DND-41 (cell line): ENCODE measurements around the gene TTF1.

Experiments used
- ATAC-seq: fragments of 200-7000 bp; cut with Tn5 transposase; 3 replicates; pipeline ENCODE4 v1.9.1; 2021; ENCODE audit warnings: low read depth; ENCODE audit not compliant: insufficient read depth
- DNase-seq: peaks from one replicate; pipeline ENCODE4 v3.0.0-alpha.2; 2020
- H2AFZ ChIP-seq: 2 replicates; pipeline ENCODE4 v1.6.0; 2012; ENCODE audit warnings: low read depth, low read length
- H3K27ac ChIP-seq: 2 replicates; pipeline ENCODE4 v1.5.1; 2012; ENCODE audit warnings: low read length, inconsistent platforms
- H3K27me3 ChIP-seq: fragments of 200-600 bp; sonication (generic); 2 replicates; pipeline ENCODE4 v1.6.0; 2012; ENCODE audit warnings: low read length, mild to moderate bottlenecking, inconsistent platforms; ENCODE audit not compliant: insufficient read depth, poor library complexity
- H3K36me3 ChIP-seq: 2 replicates; pipeline ENCODE4 v1.5.1; 2012; ENCODE audit warnings: low read length, inconsistent platforms; ENCODE audit not compliant: insufficient read depth
- H3K4me1 ChIP-seq: 2 replicates; pipeline ENCODE4 v1.5.1; 2012; ENCODE audit warnings: mild to moderate bottlenecking, low read length; ENCODE audit not compliant: insufficient read depth
- H3K4me2 ChIP-seq: 2 replicates; pipeline ENCODE4 v1.6.0; 2012; ENCODE audit warnings: mild to moderate bottlenecking, moderate library complexity, low read length, inconsistent platforms; ENCODE audit not compliant: insufficient read depth
- H3K4me3 ChIP-seq, 2 experiments: fragments of 200-600 bp in 1 of 2; shearing (Covaris generic) in 1 of 2; 2 replicates each; pipeline ENCODE4 v1.5.1; 2012 to 2016; ENCODE audit warnings: inconsistent platforms in 2 of 2, low read length in 2 of 2, mild to moderate bottlenecking in 2 of 2, low read depth in 1 of 2, moderate library complexity in 1 of 2
- H3K79me2 ChIP-seq: 2 replicates; pipeline ENCODE4 v1.6.0; 2012; ENCODE audit warnings: low read length, inconsistent platforms; ENCODE audit not compliant: insufficient read depth
- H3K9ac ChIP-seq: 2 replicates; pipeline ENCODE4 v1.6.0; 2012; ENCODE audit warnings: low read depth, mild to moderate bottlenecking, inconsistent platforms, low read length, moderate library complexity
- H3K9me3 ChIP-seq: 2 replicates; pipeline ENCODE4 v1.5.1; 2012; ENCODE audit warnings: low read length, moderate library complexity, mild to moderate bottlenecking, inconsistent platforms; ENCODE audit not compliant: insufficient read depth, severe bottlenecking
- H4K20me1 ChIP-seq: 2 replicates; pipeline ENCODE4 v1.6.0; 2012; ENCODE audit warnings: low read length; ENCODE audit not compliant: insufficient read depth
- CTCF ChIP-seq: IDR thresholded peaks from 2 replicates; pipeline ENCODE4 v1.5.1; 2012; ENCODE audit warnings: borderline replicate concordance, low read length, moderate library complexity, mild to moderate bottlenecking; ENCODE audit not compliant: poor library complexity, severe bottlenecking; ENCODE audit errors: extremely low read depth
- EZH2 ChIP-seq: IDR thresholded peaks from 3 replicates; pipeline ENCODE4 v1.6.1; 2012; ENCODE audit warnings: borderline replicate concordance, low read depth, mild to moderate bottlenecking, moderate library complexity, low read length, inconsistent platforms; ENCODE audit not compliant: severe bottlenecking

The TTF1 gene

GRCh38 chr9:132434881-132435280 lies 28.2 kb upstream of the TTF1 start:
- Histone ChIP-seq H3K27me3 (peaks cover 12% of the 10 kb centered on the region), H2AFZ (no peak overlapping the region)
- no peak for DNase-seq

GRCh38 chr9:132430998-132431397 lies 24.4 kb upstream of the TTF1 start:
- Histone ChIP-seq H4K20me1 (no peaks in the 10 kb centered on the region), H3K9ac (no peak overlapping the region), H3K27ac (no peak overlapping the region), H2AFZ (no peak overlapping the region), H3K4me3 (no peak overlapping the region), H3K4me1 (no peaks in the 10 kb centered on the region), H3K79me2 (no peaks in the 10 kb centered on the region), H3K9me3 (no peaks in the 10 kb centered on the region), H3K27me3 (peaks cover 20% of the 10 kb centered on the region), H3K4me2 (no peak overlapping the region), H3K36me3 (no peaks in the 10 kb centered on the region)
- no peak for DNase-seq
- ATAC-seq, result no peak
- no peak for TF ChIP-seq CTCF
- no peak for TF ChIP-seq EZH2

More at GRCh38 chr9:132434881-132435280, 28.2 kb upstream of the TTF1 start:
- no peaks in the 10 kb centered on the region for H3K79me2 ChIP-seq
- H3K4me1 ChIP-seq, result no peaks in the 10 kb centered on the region
- ATAC-seq, result no peak
- no peak overlapping the region for H3K9ac ChIP-seq
- no peak overlapping the region for H3K27ac ChIP-seq
- H3K36me3 ChIP-seq, result no peaks in the 10 kb centered on the region
- H3K4me3 ChIP-seq, result no peak overlapping the region
- H4K20me1 ChIP-seq, result no peaks in the 10 kb centered on the region
- H3K9me3 ChIP-seq, result no peaks in the 10 kb centered on the region
- H3K4me2 ChIP-seq, result no peak overlapping the region
- no peak for TF ChIP-seq CTCF
- TF ChIP-seq EZH2, result no peak

GRCh38 chr9:132426639-132427414 lies 20.2 kb upstream of the TTF1 start:
- H2AFZ ChIP-seq, result no peak overlapping the region
- no peaks in the 10 kb centered on the region for H3K79me2 ChIP-seq
- H3K9ac ChIP-seq, result no peak overlapping the region
- TF ChIP-seq CTCF, result no peak
- no peak for TF ChIP-seq EZH2
- no peaks in the 10 kb centered on the region for H3K4me1 ChIP-seq
- no peaks in the 10 kb centered on the region for H3K9me3 ChIP-seq
- H4K20me1 ChIP-seq, result no peaks in the 10 kb centered on the region
- DNase-seq (no peak), ATAC-seq (no peak)
- H3K4me2 ChIP-seq, result no peak overlapping the region
- H3K4me3 ChIP-seq, result no peak overlapping the region
- peaks cover 44% of the 10 kb centered on the region for H3K27me3 ChIP-seq
- H3K36me3 ChIP-seq, result no peaks in the 10 kb centered on the region
- H3K27ac ChIP-seq, result no peak overlapping the region
